DND-41 (cell line): ENCODE results near the gene HSPA12A.

ENCODE experiments used
- EZH2 ChIP-seq: IDR thresholded peaks from 3 replicates; pipeline ENCODE4 v1.6.1; 2012; ENCODE audit warnings: borderline replicate concordance, low read depth, mild to moderate bottlenecking, moderate library complexity, low read length, inconsistent platforms; ENCODE audit not compliant: severe bottlenecking
- TF ChIP-seq, protein P1 (sequence below): IDR thresholded peaks from 2 replicates; pipeline ENCODE4 v1.5.1; 2012; ENCODE audit warnings: borderline replicate concordance, low read length, moderate library complexity, mild to moderate bottlenecking; ENCODE audit not compliant: poor library complexity, severe bottlenecking; ENCODE audit errors: extremely low read depth

DNA sequence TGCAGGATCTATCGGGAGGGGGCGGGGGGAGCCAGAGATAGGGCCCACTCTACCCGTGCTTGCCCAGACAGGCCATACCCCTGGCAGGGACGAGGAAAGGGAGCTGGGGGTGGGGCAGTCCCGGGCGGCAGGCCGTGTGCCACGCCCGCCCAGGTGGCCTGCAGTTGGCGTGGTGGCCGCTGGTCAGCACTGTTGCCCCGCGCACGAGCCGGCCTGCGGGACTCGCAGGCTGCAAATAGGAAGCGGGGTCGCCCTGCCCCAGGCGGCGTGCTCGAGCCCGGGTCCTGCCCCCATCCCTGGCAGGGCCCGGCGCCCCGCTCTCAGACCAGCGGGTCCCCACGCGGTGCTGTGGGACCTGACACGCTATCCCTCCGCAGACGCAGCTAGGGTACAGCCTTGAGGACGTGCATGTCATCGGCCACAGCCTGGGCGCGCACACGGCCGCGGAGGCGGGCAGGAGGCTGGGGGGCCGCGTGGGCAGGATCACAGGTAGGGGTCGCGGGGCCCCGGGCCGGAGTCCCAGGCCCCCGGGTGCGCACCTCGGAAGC lies 114.9 kb downstream of the HSPA12A start:
- TF ChIP-seq, protein P1, sequence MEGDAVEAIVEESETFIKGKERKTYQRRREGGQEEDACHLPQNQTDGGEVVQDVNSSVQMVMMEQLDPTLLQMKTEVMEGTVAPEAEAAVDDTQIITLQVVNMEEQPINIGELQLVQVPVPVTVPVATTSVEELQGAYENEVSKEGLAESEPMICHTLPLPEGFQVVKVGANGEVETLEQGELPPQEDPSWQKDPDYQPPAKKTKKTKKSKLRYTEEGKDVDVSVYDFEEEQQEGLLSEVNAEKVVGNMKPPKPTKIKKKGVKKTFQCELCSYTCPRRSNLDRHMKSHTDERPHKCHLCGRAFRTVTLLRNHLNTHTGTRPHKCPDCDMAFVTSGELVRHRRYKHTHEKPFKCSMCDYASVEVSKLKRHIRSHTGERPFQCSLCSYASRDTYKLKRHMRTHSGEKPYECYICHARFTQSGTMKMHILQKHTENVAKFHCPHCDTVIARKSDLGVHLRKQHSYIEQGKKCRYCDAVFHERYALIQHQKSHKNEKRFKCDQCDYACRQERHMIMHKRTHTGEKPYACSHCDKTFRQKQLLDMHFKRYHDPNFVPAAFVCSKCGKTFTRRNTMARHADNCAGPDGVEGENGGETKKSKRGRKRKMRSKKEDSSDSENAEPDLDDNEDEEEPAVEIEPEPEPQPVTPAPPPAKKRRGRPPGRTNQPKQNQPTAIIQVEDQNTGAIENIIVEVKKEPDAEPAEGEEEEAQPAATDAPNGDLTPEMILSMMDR, result no peak
- no peak for TF ChIP-seq EZH2
